OCI-LY7 (cell line): Measurements from ENCODE around the gene CNNM2. TPM values are rescaled to one million over a fixed set of nuclear protein-coding genes. Genes with fewer than 3 reads are reported as not detected.
"Not testable (repeated sequence)": the region's sequence is repeated elsewhere in the genome, so short reads cannot be mapped to it uniquely, and the experiment has no call there.

ENCODE experiments used
- BruUV-seq: library from RNA; stranded (reverse); fragments of 400-500 nt; replicated peaks from 2 replicates; lab custom pipeline; 2021; lab: Mats Ljungman, UMichigan
- CTCF ChIA-PET: fragments of 300-600 bp; sonication (Branson Sonifier 250); formaldehyde crosslinking; loops from one replicate; lab custom pipeline; 2022; ENCODE audit warnings: antibody characterized with exemption; ENCODE audit not compliant: unreplicated experiment; lab: Charles Lee
- POLR2A ChIA-PET: fragments of 300-600 bp; sonication (Branson Sonifier 250); formaldehyde crosslinking; loops from one replicate; lab custom pipeline; 2022; ENCODE audit warnings: antibody characterized with exemption; lab: Charles Lee
- DNase-seq: peaks from one replicate; pipeline ENCODE4 v3.0.0-alpha.2; 2015; ENCODE audit warnings: low spot score
- H2AFZ ChIP-seq: fragments of 200-600 bp; sonication (generic), shearing (Covaris generic); 2 replicates; pipeline ENCODE4 v1.6.1; 2014; ENCODE audit warnings: mild to moderate bottlenecking, antibody characterized with exemption, low read length, moderate library complexity
- H3K27ac ChIP-seq: fragments of 200-600 bp; sonication (generic); 2 replicates; pipeline ENCODE4 v1.5.1; 2014; ENCODE audit warnings: mixed run types, low read depth, mild to moderate bottlenecking, moderate library complexity, low read length, inconsistent platforms; ENCODE audit not compliant: poor library complexity, severe bottlenecking
- H3K36me3 ChIP-seq: fragments of 200-600 bp; sonication (generic); 2 replicates; pipeline ENCODE4 v1.6.1; 2014; ENCODE audit warnings: mild to moderate bottlenecking, antibody characterized with exemption, low read length, moderate library complexity, mixed read lengths; ENCODE audit not compliant: insufficient read depth
- H3K4me1 ChIP-seq: fragments of 200-600 bp; sonication (generic); 2 replicates; pipeline ENCODE4 v1.5.1; 2014; ENCODE audit warnings: mild to moderate bottlenecking, low read length; ENCODE audit not compliant: insufficient read depth, poor library complexity, severe bottlenecking
- H3K4me2 ChIP-seq: fragments of 200-600 bp; sonication (generic); 2 replicates; pipeline ENCODE4 v1.6.1; 2014; ENCODE audit warnings: mild to moderate bottlenecking, low read length
- H3K4me3 ChIP-seq: fragments of 200-600 bp; sonication (generic); 2 replicates; pipeline ENCODE4 v1.5.1; 2014; ENCODE audit warnings: mild to moderate bottlenecking, low read depth, low read length; ENCODE audit not compliant: poor library complexity, severe bottlenecking
- H3K79me2 ChIP-seq: fragments of 200-600 bp; sonication (generic); 2 replicates; pipeline ENCODE4 v1.6.1; 2016; ENCODE audit warnings: low read depth, mild to moderate bottlenecking, low read length, moderate library complexity, mixed read lengths; ENCODE audit not compliant: insufficient read depth
- H3K9me2 ChIP-seq: fragments of 200-600 bp; sonication (generic); 2 replicates; pipeline ENCODE4 v1.6.1; 2016; ENCODE audit warnings: mild to moderate bottlenecking, low read length, mixed read lengths; ENCODE audit not compliant: insufficient read depth
- H3K9me3 ChIP-seq: fragments of 200-600 bp; sonication (generic); 2 replicates; pipeline ENCODE4 v1.6.1; 2014; ENCODE audit warnings: mild to moderate bottlenecking, mixed run types, low read length, mixed read lengths
- H4K20me1 ChIP-seq: fragments of 200-600 bp; sonication (generic); 2 replicates; pipeline ENCODE4 v1.6.1; 2014; ENCODE audit warnings: mild to moderate bottlenecking, antibody characterized with exemption, low read length, moderate library complexity, mixed read lengths; ENCODE audit not compliant: insufficient read depth
- EZH2phosphoT487 ChIP-seq: fragments of 200-600 bp; sonication (generic); IDR thresholded peaks from 2 replicates; pipeline ENCODE4 v1.6.1; 2018; ENCODE audit warnings: low read depth, borderline replicate concordance, mild to moderate bottlenecking, mixed run types, antibody characterized with exemption, low read length, moderate library complexity, mixed read lengths
- intact Hi-C: fragments of 100-400 bp; cut with micrococcal nuclease; formaldehyde crosslinking; loops from one replicate; pipeline ENCODE4 v1.10.0; 2022; ENCODE audit not compliant: unreplicated experiment
- total RNA-seq, 2 experiments: library from RNA; depleted of rRNA in 1 of 2; stranded (reverse); fragments of >200 nt in 1 of 2; shearing (Covaris generic) in 1 of 2; gene quantifications; 2 replicates each; pipeline ENCODE4 v1.2.3, GENCODE V29; 2014 to 2022
- TF ChIP-seq, protein P1 (sequence below): fragments of 200-600 bp; sonication (generic); conservative IDR thresholded peaks from 2 replicates; pipeline ENCODE4 v1.5.1; 2014; ENCODE audit warnings: mild to moderate bottlenecking, antibody characterized with exemption, low read length, moderate library complexity, mixed read lengths

Gene CNNM2
- total RNA-seq, 2 experiments from 2014 or later = 6.6 to 7.2 TPM

DNA sequence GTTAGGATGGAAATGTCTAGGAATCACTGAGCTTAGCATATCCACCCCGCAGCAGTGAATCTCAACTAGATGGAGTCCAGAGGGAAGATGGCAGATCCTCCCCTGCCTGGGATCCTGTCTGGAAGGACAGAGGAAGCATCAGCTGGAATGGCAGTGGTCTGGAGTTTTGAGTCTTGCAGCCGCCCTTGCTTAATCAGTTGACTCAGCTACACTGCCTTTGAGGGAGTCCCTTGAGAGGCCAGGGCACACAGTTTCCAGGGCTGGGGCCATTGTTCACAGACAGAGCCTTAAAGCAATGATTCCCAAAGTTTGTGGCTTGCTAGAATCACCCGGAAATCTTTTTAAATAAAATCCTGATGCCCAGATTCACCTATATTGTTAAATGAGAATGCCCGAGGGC lies 146.9 kb downstream of the CNNM2 start:
- H3K4me3 ChIP-seq = no peak overlapping the region
- DNase-seq = no peak
- H3K4me2 ChIP-seq = no peak overlapping the region
- H3K36me3 ChIP-seq = no peaks in the 10 kb centered on the region
- no peaks in the 10 kb centered on the region for H3K9me3 ChIP-seq
- no peak overlapping the region for H2AFZ ChIP-seq
- H3K9me2 ChIP-seq = no peaks in the 10 kb centered on the region
- ChIA-PET POLR2A (interaction anchor here (0.8 kb wide), 1 partner anchor 174 kb away, joined by 3 read pairs; no protein-coding TSS in a partner anchor), CTCF (no interaction called here)
- intact Hi-C loops = no loop called here
- no TSS peak for BruUV-seq
- peaks cover 12% of the 10 kb centered on the region for H3K4me1 ChIP-seq
- H3K27ac ChIP-seq = no peak overlapping the region
- H3K79me2 ChIP-seq = no peaks in the 10 kb centered on the region
- no peaks in the 10 kb centered on the region for H4K20me1 ChIP-seq
- TF ChIP-seq EZH2phosphoT487 = no peak
- TF ChIP-seq, protein P1, sequence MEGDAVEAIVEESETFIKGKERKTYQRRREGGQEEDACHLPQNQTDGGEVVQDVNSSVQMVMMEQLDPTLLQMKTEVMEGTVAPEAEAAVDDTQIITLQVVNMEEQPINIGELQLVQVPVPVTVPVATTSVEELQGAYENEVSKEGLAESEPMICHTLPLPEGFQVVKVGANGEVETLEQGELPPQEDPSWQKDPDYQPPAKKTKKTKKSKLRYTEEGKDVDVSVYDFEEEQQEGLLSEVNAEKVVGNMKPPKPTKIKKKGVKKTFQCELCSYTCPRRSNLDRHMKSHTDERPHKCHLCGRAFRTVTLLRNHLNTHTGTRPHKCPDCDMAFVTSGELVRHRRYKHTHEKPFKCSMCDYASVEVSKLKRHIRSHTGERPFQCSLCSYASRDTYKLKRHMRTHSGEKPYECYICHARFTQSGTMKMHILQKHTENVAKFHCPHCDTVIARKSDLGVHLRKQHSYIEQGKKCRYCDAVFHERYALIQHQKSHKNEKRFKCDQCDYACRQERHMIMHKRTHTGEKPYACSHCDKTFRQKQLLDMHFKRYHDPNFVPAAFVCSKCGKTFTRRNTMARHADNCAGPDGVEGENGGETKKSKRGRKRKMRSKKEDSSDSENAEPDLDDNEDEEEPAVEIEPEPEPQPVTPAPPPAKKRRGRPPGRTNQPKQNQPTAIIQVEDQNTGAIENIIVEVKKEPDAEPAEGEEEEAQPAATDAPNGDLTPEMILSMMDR = no peak

DNA sequence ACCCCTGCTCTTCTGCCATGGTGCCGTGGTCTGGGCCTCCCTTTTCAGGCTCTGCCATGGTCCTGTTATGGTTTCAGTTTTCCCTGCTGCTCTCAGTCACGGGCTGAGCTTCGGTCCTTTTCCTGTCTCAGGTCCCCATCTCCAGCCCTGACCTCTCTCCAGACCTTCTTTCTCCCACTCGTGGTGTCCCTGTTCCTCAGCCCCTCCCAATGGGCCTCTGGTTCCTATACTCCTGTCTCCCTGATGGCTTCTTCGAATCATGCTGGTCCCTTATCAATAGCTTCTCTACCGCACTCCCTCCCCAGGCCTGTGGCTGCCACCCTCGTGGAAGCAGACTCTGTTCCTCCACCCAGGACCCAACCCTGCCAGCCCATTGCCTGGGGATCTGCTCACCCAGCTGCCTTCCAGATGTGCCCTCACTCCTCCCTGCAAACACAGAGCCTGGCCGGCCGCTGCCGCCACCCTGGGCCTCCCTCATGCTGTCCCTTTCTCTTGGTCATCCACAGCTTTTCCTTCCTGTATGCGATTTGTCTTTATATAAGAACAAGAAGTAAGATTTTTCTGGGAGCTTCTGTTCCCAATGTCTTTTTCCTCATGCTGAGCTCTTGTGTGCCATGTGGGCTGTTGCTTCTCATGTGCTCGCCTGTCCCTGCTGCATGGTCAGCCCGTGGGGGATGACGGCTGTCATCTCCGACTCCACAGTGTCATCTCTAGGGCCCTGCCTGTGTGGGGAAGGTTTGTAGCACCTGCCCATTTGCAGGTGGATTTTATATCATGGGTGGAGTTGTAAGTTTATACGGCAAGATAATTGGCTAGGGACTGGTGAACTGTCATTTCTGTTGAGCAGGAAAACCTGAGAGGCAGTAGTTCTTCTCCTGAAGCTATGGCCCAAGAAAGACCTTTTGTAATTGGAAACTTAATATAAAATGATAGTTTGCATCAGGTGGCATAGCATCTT lies 148.3 kb downstream of the CNNM2 start:
- intact Hi-C loops = no loop called here
- TF ChIP-seq, protein P1 = no peak
- TF ChIP-seq EZH2phosphoT487 = no peak
- CTCF ChIA-PET = no interaction called here

DNA sequence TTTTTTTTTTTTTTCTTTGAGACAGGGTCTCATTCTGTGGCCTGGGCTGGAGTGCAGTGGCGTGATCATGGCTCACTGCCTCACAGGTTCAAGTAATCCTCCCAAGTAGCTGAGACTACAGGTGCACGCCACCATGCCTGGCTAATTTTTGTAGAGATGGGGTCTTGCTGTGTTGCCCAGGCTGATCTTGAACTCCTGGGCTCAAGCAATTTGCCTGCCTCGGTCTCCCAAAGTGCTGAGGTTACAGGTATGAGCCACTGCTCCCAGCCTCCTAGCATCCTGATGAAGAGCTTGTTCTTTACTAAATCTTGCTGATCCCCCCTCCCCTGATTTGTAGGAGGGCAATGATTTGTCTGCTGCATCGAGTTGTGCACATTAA lies 149.0 kb downstream of the CNNM2 start:
- H3K27ac ChIP-seq, CTCF ChIA-PET, H4K20me1 ChIP-seq, BruUV-seq, H3K4me3 ChIP-seq, H3K36me3 ChIP-seq, DNase-seq, H3K9me3 ChIP-seq, intact Hi-C loops, H3K79me2 ChIP-seq, H2AFZ ChIP-seq, H3K4me2 ChIP-seq, H3K9me2 ChIP-seq: not testable (repeated sequence)
- POLR2A ChIA-PET = interaction anchor here (0.6 kb wide), 1 partner anchor 171 kb away, joined by 3 read pairs; no protein-coding TSS in a partner anchor
- H3K4me1 ChIP-seq = peaks cover 21% of the 10 kb centered on the region

More for the DNA sequence above, 148.3 kb downstream of the CNNM2 start:
- Histone ChIP-seq H4K20me1 (no peaks in the 10 kb centered on the region), H3K4me2 (no peak overlapping the region), H3K9me3 (no peaks in the 10 kb centered on the region), H3K36me3 (no peaks in the 10 kb centered on the region), H3K4me3 (no peak overlapping the region), H3K79me2 (no peaks in the 10 kb centered on the region), H2AFZ (no peak overlapping the region), H3K27ac (no peak overlapping the region), H3K9me2 (no peaks in the 10 kb centered on the region), H3K4me1 (peaks cover 21% of the 10 kb centered on the region)
- DNase-seq = no peak
- BruUV-seq = no TSS peak
- POLR2A ChIA-PET = interaction anchor here (0.5 to 0.6 kb wide), 3 partner anchors 35 to 172 kb away, joined by 3 to 6 read pairs (median 3); no protein-coding TSS in a partner anchor
